Stimulated activated memory B cell treated with anti-CD40 and anti-IgM and Interleukin-4, amounts not matched to agents 10 μg/mL and 1 μg/mL and 100 μg/mL, for 72 hours (primary cell): ENCODE measurements around the gene PADI6.
"Not testable (repeated sequence)": the region's sequence is repeated elsewhere in the genome, so short reads cannot be mapped to it uniquely, and the experiment has no call there.

Experiments
- ATAC-seq: fragments of 150-1000 bp; cut with Tn5 transposase; 2 replicates; pipeline ENCODE4 v1.10.0; 2021
- H3K27ac Mint-ChIP-seq: one replicate; pipeline ENCODE4 v1.8.0; 2022; ENCODE audit warnings: mild to moderate bottlenecking, mixed read lengths
- H3K27me3 Mint-ChIP-seq: one replicate; pipeline ENCODE4 v1.8.0; 2022; ENCODE audit warnings: mixed read lengths
- H3K36me3 Mint-ChIP-seq: one replicate; pipeline ENCODE4 v1.8.0; 2022; ENCODE audit warnings: mixed read lengths
- H3K4me1 Mint-ChIP-seq: one replicate; pipeline ENCODE4 v1.8.0; 2022; ENCODE audit warnings: mixed read lengths
- H3K4me3 Mint-ChIP-seq: one replicate; pipeline ENCODE4 v1.8.0; 2022; ENCODE audit warnings: mild to moderate bottlenecking, moderate library complexity, mixed read lengths
- H3K9me3 Mint-ChIP-seq: one replicate; pipeline ENCODE4 v1.8.0; 2022; ENCODE audit warnings: mixed read lengths

Gene PADI6

GRCh38 chr1:17406760-17407475 lies 34.9 kb downstream of the PADI6 start:
- H3K27me3 Mint-ChIP-seq, ATAC-seq, H3K27ac Mint-ChIP-seq, H3K4me3 Mint-ChIP-seq, H3K9me3 Mint-ChIP-seq: not testable (repeated sequence)
- Mint-ChIP-seq H3K36me3 (peaks cover 52% of the 10 kb centered on the region), H3K4me1 (peaks cover 10% of the 10 kb centered on the region)

DNA sequence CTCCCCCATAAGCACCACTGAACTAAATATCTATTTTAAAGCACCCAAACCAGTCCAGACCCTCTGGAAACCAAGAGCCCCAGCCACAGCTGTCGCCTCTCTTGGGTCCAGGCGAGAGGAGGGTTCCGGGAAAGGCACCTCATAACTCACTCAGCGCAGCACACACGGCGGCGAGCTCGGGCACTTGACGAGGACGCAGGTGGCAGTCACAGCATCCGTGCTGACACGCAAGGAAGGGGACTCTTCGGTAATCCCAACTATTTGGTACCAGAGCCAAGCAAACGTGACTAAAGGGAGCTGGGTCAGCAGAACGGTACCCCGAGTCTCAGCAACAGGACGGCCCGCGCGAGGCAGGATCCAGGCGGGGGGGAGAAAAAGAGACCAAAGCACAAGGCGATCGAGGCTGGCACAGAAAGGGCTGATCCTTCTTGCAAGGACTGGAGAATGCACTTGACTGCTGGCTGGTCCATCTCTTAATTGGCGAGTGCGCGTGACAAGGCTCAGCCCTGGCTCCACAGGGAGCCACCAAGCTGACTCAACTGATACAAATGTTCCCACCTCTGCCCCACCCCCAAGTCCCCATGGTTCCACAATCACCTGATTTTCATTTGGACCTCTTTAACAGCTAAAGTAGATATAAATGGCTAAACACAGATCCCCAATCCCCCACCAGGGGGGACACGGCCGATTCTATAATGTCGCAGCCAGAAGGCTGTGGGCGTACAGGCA lies 36.0 kb downstream of the PADI6 start:
- H3K27ac Mint-ChIP-seq, H3K27me3 Mint-ChIP-seq, H3K4me3 Mint-ChIP-seq, H3K9me3 Mint-ChIP-seq, ATAC-seq: not testable (repeated sequence)
- Mint-ChIP-seq H3K36me3 (peaks cover 57% of the 10 kb centered on the region), H3K4me1 (peaks cover 10% of the 10 kb centered on the region)

GRCh38 chr1:17409391-17409811 lies 37.4 kb downstream of the PADI6 start:
- ATAC-seq, result no peak
- Mint-ChIP-seq H3K36me3 (peaks cover 68% of the 10 kb centered on the region), H3K4me3 (no peak overlapping the region), H3K27me3 (no peaks in the 10 kb centered on the region), H3K4me1 (peaks cover 6% of the 10 kb centered on the region), H3K9me3 (no peaks in the 10 kb centered on the region), H3K27ac (no peak overlapping the region)

GRCh38 chr1:17412093-17412870 lies 40.3 kb downstream of the PADI6 start:
- Mint-ChIP-seq H3K9me3 (no peaks in the 10 kb centered on the region), H3K4me1 (no peaks in the 10 kb centered on the region), H3K27ac (no peak overlapping the region), H3K27me3 (no peaks in the 10 kb centered on the region), H3K4me3 (no peak overlapping the region), H3K36me3 (peaks cover 78% of the 10 kb centered on the region)
- ATAC-seq, result no peak

DNA sequence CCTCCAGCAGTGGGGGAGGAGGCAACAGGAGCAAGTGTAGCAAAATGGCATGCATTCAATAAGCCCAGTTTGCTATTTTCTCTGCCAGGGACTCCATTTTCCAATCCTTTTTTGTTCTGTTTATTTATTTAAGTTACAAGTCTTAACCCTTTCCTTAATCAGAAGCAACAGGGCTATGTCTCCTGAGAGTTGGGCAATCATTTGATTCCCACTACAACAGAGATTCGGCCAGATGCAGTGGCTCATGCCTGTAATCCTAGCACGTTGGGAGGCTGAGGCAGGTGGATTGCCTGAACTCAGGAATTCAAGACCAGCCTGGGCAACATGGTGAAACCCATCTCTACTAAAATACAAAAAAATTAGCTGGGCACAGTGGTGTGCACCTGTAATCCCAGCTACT lies 42.0 kb downstream of the PADI6 start:
- H3K9me3 Mint-ChIP-seq, result no peaks in the 10 kb centered on the region
- no peak for ATAC-seq
- H3K4me3 Mint-ChIP-seq, result no peak overlapping the region
- no peaks in the 10 kb centered on the region for H3K4me1 Mint-ChIP-seq
- H3K36me3 Mint-ChIP-seq, result peaks cover 70% of the 10 kb centered on the region
- H3K27ac Mint-ChIP-seq, result no peak overlapping the region
- H3K27me3 Mint-ChIP-seq, result no peaks in the 10 kb centered on the region

- Mint-ChIP-seq H3K27ac (no peak overlapping the region), H3K4me1 (peaks cover 6% of the 10 kb centered on the region)
Observed at GRCh38 chr1:17416389-17416788, 44.4 kb downstream of the PADI6 start.

GRCh38 chr1:17419626-17420328 lies 47.8 kb downstream of the PADI6 start:
- H3K4me1 Mint-ChIP-seq, result peaks cover 29% of the 10 kb centered on the region
- no peaks in the 10 kb centered on the region for H3K27me3 Mint-ChIP-seq
- no peak overlapping the region for H3K4me3 Mint-ChIP-seq
- H3K27ac Mint-ChIP-seq, result no peak overlapping the region
- ATAC-seq, result peak; percentile 65
- peaks cover 64% of the 10 kb centered on the region for H3K36me3 Mint-ChIP-seq
- no peaks in the 10 kb centered on the region for H3K9me3 Mint-ChIP-seq

More at GRCh38 chr1:17416389-17416788, 44.4 kb downstream of the PADI6 start:
- Mint-ChIP-seq H3K4me3 (no peak overlapping the region), H3K9me3 (no peaks in the 10 kb centered on the region), H3K36me3 (peaks cover 58% of the 10 kb centered on the region), H3K27me3 (no peaks in the 10 kb centered on the region)
- ATAC-seq, result no peak

DNA sequence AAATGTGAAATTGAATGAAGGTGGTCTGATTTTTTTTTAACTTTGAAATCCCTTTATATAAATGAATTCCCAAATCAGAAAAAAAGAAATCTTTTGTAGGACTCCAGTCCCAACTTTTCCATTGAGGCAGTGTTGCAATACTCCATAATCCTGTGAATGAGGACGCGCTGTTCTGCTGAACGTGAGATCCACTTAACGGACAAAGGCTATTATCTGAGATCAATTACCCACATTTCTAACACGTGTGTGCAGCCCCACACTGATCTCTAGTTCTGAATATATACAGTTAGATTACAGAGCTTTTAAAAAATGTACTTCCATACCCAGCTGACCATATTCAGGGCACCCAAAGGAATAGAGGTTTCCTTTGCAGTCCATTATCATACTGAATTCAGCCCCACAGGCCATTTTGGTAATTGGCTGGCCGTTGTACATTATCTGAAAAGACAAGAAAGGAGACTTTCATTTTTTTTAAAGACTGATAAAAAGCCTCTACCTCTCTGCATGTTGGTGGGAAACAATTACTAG lies 48.5 kb downstream of the PADI6 start:
- Mint-ChIP-seq H3K4me3 (no peak overlapping the region), H3K27ac (no peak overlapping the region), H3K27me3 (no peaks in the 10 kb centered on the region), H3K4me1 (peaks cover 33% of the 10 kb centered on the region), H3K9me3 (no peaks in the 10 kb centered on the region), H3K36me3 (peaks cover 65% of the 10 kb centered on the region)
- no peak for ATAC-seq

- no peak for ATAC-seq
- Mint-ChIP-seq H3K27me3 (no peaks in the 10 kb centered on the region), H3K27ac (no peak overlapping the region), H3K4me1 (peaks cover 40% of the 10 kb centered on the region), H3K4me3 (no peak overlapping the region), H3K36me3 (peaks cover 71% of the 10 kb centered on the region), H3K9me3 (no peaks in the 10 kb centered on the region)
Observed at GRCh38 chr1:17422461-17422860, 50.5 kb downstream of the PADI6 start.

DNA sequence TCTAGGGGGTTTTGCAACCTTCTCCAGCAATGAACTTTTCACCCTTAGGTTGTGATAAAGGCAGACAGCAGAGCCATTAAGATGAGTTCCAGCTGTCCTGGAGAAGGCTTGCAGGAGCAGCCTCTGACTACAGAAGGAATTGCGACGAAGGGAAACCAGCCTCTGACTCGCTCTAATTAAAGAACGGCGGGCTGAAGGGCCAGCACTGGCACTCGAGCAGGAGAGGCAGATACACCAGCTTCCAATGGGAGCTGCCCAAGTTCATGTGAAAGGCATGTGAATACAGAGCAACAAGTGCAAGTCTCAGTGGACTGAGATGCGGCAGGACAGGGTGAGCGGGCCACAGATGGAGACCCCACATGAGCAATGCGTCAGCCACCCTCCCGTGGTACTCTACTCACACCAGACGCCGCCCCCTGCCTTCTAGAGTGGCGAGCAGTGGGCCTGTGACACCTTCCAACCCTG lies 51.8 kb downstream of the PADI6 start:
- Mint-ChIP-seq H3K36me3 (peaks cover 69% of the 10 kb centered on the region), H3K4me1 (peaks cover 44% of the 10 kb centered on the region), H3K27ac (peak overlapping the region; percentile 45), H3K9me3 (no peaks in the 10 kb centered on the region), H3K4me3 (no peak overlapping the region), H3K27me3 (no peaks in the 10 kb centered on the region)
- no peak for ATAC-seq

DNA sequence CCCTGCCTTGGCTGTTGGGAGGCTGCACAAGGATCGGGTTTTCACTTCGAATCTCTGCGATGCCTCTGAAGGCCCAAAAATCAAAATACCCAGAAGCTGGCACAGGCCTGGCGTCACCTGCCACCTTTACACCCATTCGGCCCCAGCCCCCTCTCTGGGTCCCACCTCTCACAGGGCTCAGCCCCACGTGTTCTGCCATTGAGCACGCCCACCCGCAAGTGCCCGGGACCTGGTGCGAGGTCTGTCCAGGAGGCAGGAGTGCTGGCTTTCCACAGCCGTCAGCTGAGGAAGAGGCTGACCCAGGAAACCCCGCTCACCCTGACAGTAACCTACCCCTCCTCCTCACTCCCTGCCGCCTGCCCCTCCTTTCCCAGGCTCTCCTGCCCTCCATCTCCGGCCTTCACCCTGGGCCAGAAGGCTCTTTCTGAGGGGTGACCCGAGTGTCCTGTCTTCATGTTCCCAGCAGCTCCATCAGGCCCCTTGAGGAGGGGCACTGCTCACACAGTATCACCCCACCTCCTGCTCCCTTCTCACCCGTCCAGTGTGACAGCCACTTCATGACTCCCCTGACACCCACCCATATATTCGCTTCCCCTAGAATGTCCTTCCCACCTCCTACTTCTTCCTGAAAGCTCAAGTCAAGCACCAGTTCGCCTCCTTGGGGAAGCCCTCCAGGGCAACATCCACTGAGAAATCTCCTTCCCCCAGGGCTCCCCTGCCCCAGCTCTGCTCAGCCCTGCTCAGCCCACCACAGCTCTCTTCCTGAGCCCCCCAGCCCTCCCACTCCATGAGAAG lies 54.0 kb downstream of the PADI6 start:
- no peak for ATAC-seq
- Mint-ChIP-seq H3K27me3 (no peaks in the 10 kb centered on the region), H3K4me1 (peaks cover 53% of the 10 kb centered on the region), H3K36me3 (peaks cover 63% of the 10 kb centered on the region), H3K9me3 (no peaks in the 10 kb centered on the region), H3K27ac (peak overlapping the region; percentile 73), H3K4me3 (no peak overlapping the region)

DNA sequence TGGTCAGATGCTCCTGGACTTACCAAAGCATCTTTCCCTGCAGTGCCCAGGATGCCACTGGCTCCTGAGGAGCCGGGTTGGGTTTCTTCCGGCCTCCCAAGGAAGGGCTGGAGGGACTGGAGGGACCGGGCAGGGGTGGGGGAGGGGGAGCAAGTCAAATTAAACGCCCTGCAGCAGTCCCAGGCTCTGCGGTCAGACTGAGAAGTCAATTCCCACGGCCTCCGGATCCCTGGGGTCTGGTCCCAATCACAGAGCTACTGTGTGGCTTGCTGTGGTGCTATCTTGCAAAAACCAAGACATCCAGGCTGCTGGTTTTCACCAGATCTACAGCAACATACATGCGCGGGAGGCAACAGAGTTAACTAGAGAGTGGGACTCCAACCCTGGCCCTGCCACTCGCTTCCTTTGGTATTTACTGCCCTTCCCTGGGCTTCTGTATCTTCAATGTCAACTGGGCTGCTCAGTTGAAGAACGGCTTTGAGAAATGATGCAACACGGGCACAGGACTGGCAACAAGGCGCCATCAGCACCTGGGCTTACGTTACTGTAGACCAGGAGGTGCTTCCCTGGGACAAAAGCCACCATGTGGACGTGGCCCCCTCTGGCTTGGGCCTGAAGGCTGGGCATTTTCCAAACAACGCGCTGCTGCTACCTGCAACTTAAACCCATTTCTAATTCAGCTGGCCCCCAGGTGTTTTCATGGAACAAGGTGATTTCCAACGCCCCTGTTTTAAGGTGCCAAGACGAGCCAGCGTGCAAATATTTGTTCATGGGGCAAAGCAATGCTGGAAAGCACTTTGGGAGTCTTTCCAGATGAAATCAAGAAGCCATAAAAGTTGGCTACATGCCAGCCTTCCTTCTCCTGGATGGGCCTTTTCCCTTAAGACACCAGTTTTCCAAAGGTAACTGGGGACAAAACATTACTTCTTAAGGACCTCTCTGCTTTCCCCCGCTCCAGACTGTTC lies 56.0 kb downstream of the PADI6 start:
- H3K36me3 Mint-ChIP-seq, result peaks cover 52% of the 10 kb centered on the region
- H3K4me1 Mint-ChIP-seq, result peaks cover 64% of the 10 kb centered on the region
- H3K27ac Mint-ChIP-seq, result no peak overlapping the region
- H3K27me3 Mint-ChIP-seq, result no peaks in the 10 kb centered on the region
- no peaks in the 10 kb centered on the region for H3K9me3 Mint-ChIP-seq
- no peak for ATAC-seq
- no peak overlapping the region for H3K4me3 Mint-ChIP-seq

- Mint-ChIP-seq H3K27me3 (no peaks in the 10 kb centered on the region), H3K27ac (peak overlapping the region; percentile 17), H3K4me3 (no peak overlapping the region), H3K9me3 (no peaks in the 10 kb centered on the region), H3K36me3 (peaks cover 44% of the 10 kb centered on the region), H3K4me1 (peaks cover 65% of the 10 kb centered on the region)
- no peak for ATAC-seq
Observed at GRCh38 chr1:17429183-17429582, 57.2 kb downstream of the PADI6 start.
